ENCODE results near the gene SMAD6.

Gene SMAD6

GRCh38 chr15:66808181-66808824 lies 106.3 kb downstream of the SMAD6 start:
- H3K27me3 ChIP-seq (ENCODE audit: insufficient read depth, low read length) = no peaks in the 10 kb centered on the region
- H3K9me3 ChIP-seq (ENCODE audit: low read length) = peaks cover 3% of the 10 kb centered on the region
- peaks cover 17% of the 10 kb centered on the region for H3K4me1 ChIP-seq (ENCODE audit: insufficient read depth, low read length)
- no peak overlapping the region for H3K4me3 ChIP-seq (ENCODE audit: low read length)
- no peaks in the 10 kb centered on the region for H3K36me3 ChIP-seq (ENCODE audit: insufficient read depth, low read length)
- no peak overlapping the region for H2AFZ ChIP-seq (ENCODE audit: low read depth, low read length)

GRCh38 chr15:66809664-66810063 lies 107.6 kb downstream of the SMAD6 start:
- peaks cover 4% of the 10 kb centered on the region for H3K4me1 ChIP-seq (ENCODE audit: insufficient read depth, low read length)
- no peaks in the 10 kb centered on the region for H3K27me3 ChIP-seq (ENCODE audit: insufficient read depth, low read length)
- H3K4me3 ChIP-seq (ENCODE audit: low read length) = no peak overlapping the region
- peaks cover 3% of the 10 kb centered on the region for H3K9me3 ChIP-seq (ENCODE audit: low read length)
- H3K36me3 ChIP-seq (ENCODE audit: insufficient read depth, low read length) = no peaks in the 10 kb centered on the region
- no peak overlapping the region for H2AFZ ChIP-seq (ENCODE audit: low read depth, low read length)

- Histone ChIP-seq H3K4me3 (ENCODE audit: low read length) (no peak overlapping the region), H3K36me3 (ENCODE audit: insufficient read depth, low read length) (no peaks in the 10 kb centered on the region), H2AFZ (ENCODE audit: low read depth, low read length) (no peak overlapping the region), H3K9me3 (ENCODE audit: low read length) (peaks cover 1% of the 10 kb centered on the region), H3K4me1 (ENCODE audit: insufficient read depth, low read length) (no peaks in the 10 kb centered on the region), H3K27me3 (ENCODE audit: insufficient read depth, low read length) (no peaks in the 10 kb centered on the region)
These were observed 113.3 kb downstream of the SMAD6 start for GRCh38 chr15:66815318-66815717.

GRCh38 chr15:66816201-66816600 lies 114.2 kb downstream of the SMAD6 start:
- Histone ChIP-seq H3K9me3 (ENCODE audit: low read length) (no peaks in the 10 kb centered on the region), H3K27me3 (ENCODE audit: insufficient read depth, low read length) (no peaks in the 10 kb centered on the region), H2AFZ (ENCODE audit: low read depth, low read length) (no peak overlapping the region), H3K4me3 (ENCODE audit: low read length) (no peak overlapping the region), H3K4me1 (ENCODE audit: insufficient read depth, low read length) (no peaks in the 10 kb centered on the region), H3K36me3 (ENCODE audit: insufficient read depth, low read length) (no peaks in the 10 kb centered on the region)

GRCh38 chr15:66819084-66819483 lies 117.0 kb downstream of the SMAD6 start:
- Histone ChIP-seq H3K9me3 (ENCODE audit: low read length) (no peaks in the 10 kb centered on the region), H3K27me3 (ENCODE audit: insufficient read depth, low read length) (no peaks in the 10 kb centered on the region), H3K4me1 (ENCODE audit: insufficient read depth, low read length) (no peaks in the 10 kb centered on the region), H3K36me3 (ENCODE audit: insufficient read depth, low read length) (no peaks in the 10 kb centered on the region), H3K4me3 (ENCODE audit: low read length) (no peak overlapping the region), H2AFZ (ENCODE audit: low read depth, low read length) (no peak overlapping the region)

GRCh38 chr15:66820481-66821176 lies 118.6 kb downstream of the SMAD6 start:
- Histone ChIP-seq H3K9me3 (ENCODE audit: low read length) (no peaks in the 10 kb centered on the region), H3K27me3 (ENCODE audit: insufficient read depth, low read length) (no peaks in the 10 kb centered on the region), H3K4me3 (ENCODE audit: low read length) (no peak overlapping the region), H3K36me3 (ENCODE audit: insufficient read depth, low read length) (no peaks in the 10 kb centered on the region), H2AFZ (ENCODE audit: low read depth, low read length) (no peak overlapping the region), H3K4me1 (ENCODE audit: insufficient read depth, low read length) (peaks cover 6% of the 10 kb centered on the region)

GRCh38 chr15:66821307-66821706 lies 119.3 kb downstream of the SMAD6 start:
- Histone ChIP-seq H3K4me3 (ENCODE audit: low read length) (no peak overlapping the region), H3K9me3 (ENCODE audit: low read length) (no peaks in the 10 kb centered on the region), H3K36me3 (ENCODE audit: insufficient read depth, low read length) (no peaks in the 10 kb centered on the region), H3K4me1 (ENCODE audit: insufficient read depth, low read length) (peaks cover 6% of the 10 kb centered on the region), H2AFZ (ENCODE audit: low read depth, low read length) (no peak overlapping the region), H3K27me3 (ENCODE audit: insufficient read depth, low read length) (no peaks in the 10 kb centered on the region)

- H3K4me3 ChIP-seq (ENCODE audit: low read length) = no peak overlapping the region
- H3K4me1 ChIP-seq (ENCODE audit: insufficient read depth, low read length) = peaks cover 11% of the 10 kb centered on the region
- no peaks in the 10 kb centered on the region for H3K36me3 ChIP-seq (ENCODE audit: insufficient read depth, low read length)
- H3K9me3 ChIP-seq (ENCODE audit: low read length) = no peaks in the 10 kb centered on the region
- no peak overlapping the region for H2AFZ ChIP-seq (ENCODE audit: low read depth, low read length)
- no peaks in the 10 kb centered on the region for H3K27me3 ChIP-seq (ENCODE audit: insufficient read depth, low read length)
These were observed 120.1 kb downstream of the SMAD6 start for GRCh38 chr15:66822114-66822513.

GRCh38 chr15:66822576-66822975 lies 120.5 kb downstream of the SMAD6 start:
- Histone ChIP-seq H2AFZ (ENCODE audit: low read depth, low read length) (no peak overlapping the region), H3K27me3 (ENCODE audit: insufficient read depth, low read length) (no peaks in the 10 kb centered on the region), H3K4me1 (ENCODE audit: insufficient read depth, low read length) (peaks cover 13% of the 10 kb centered on the region), H3K4me3 (ENCODE audit: low read length) (no peak overlapping the region), H3K9me3 (ENCODE audit: low read length) (no peaks in the 10 kb centered on the region), H3K36me3 (ENCODE audit: insufficient read depth, low read length) (no peaks in the 10 kb centered on the region)

GRCh38 chr15:66823601-66824000 lies 121.6 kb downstream of the SMAD6 start:
- H3K9me3 ChIP-seq (ENCODE audit: low read length) = no peaks in the 10 kb centered on the region
- peaks cover 20% of the 10 kb centered on the region for H3K4me1 ChIP-seq (ENCODE audit: insufficient read depth, low read length)
- H3K36me3 ChIP-seq (ENCODE audit: insufficient read depth, low read length) = no peaks in the 10 kb centered on the region
- H3K4me3 ChIP-seq (ENCODE audit: low read length) = no peak overlapping the region
- no peaks in the 10 kb centered on the region for H3K27me3 ChIP-seq (ENCODE audit: insufficient read depth, low read length)
- no peak overlapping the region for H2AFZ ChIP-seq (ENCODE audit: low read depth, low read length)

- no peak overlapping the region for H3K4me3 ChIP-seq (ENCODE audit: low read length)
- no peaks in the 10 kb centered on the region for H3K27me3 ChIP-seq (ENCODE audit: insufficient read depth, low read length)
These were observed 122.4 kb downstream of the SMAD6 start for GRCh38 chr15:66824424-66824823.

GRCh38 chr15:66825139-66825538 lies 123.1 kb downstream of the SMAD6 start:
- H3K4me3 ChIP-seq (ENCODE audit: low read length) = no peak overlapping the region
- no peak overlapping the region for H2AFZ ChIP-seq (ENCODE audit: low read depth, low read length)
- H3K36me3 ChIP-seq (ENCODE audit: insufficient read depth, low read length) = no peaks in the 10 kb centered on the region
- no peaks in the 10 kb centered on the region for H3K27me3 ChIP-seq (ENCODE audit: insufficient read depth, low read length)
- H3K4me1 ChIP-seq (ENCODE audit: insufficient read depth, low read length) = peaks cover 20% of the 10 kb centered on the region
- H3K9me3 ChIP-seq (ENCODE audit: low read length) = no peaks in the 10 kb centered on the region

More at GRCh38 chr15:66824424-66824823, 122.4 kb downstream of the SMAD6 start:
- no peaks in the 10 kb centered on the region for H3K36me3 ChIP-seq (ENCODE audit: insufficient read depth, low read length)
- no peak overlapping the region for H2AFZ ChIP-seq (ENCODE audit: low read depth, low read length)
- peaks cover 20% of the 10 kb centered on the region for H3K4me1 ChIP-seq (ENCODE audit: insufficient read depth, low read length)
- H3K9me3 ChIP-seq (ENCODE audit: low read length) = no peaks in the 10 kb centered on the region

- Histone ChIP-seq H3K27me3 (ENCODE audit: insufficient read depth, low read length) (no peaks in the 10 kb centered on the region), H2AFZ (ENCODE audit: low read depth, low read length) (no peak overlapping the region), H3K36me3 (ENCODE audit: insufficient read depth, low read length) (no peaks in the 10 kb centered on the region), H3K9me3 (ENCODE audit: low read length) (no peaks in the 10 kb centered on the region), H3K4me3 (ENCODE audit: low read length) (no peak overlapping the region), H3K4me1 (ENCODE audit: insufficient read depth, low read length) (peaks cover 20% of the 10 kb centered on the region)
These were observed 123.7 kb downstream of the SMAD6 start for GRCh38 chr15:66825731-66826130.

All from neuron (in vitro differentiated cells).